HG03064 (cell line): ENCODE data around the gene GPR153.
A peak's percentile ranks its signal among the peaks of the same experiment; 100 is the strongest.

Experiments used
- ATAC-seq: cut with Tn5 transposase; IDR thresholded peaks from one replicate; pipeline ENCODE4 v1.9.1; 2021; ENCODE audit warnings: low read depth; ENCODE audit not compliant: unreplicated experiment

The GPR153 gene

GRCh38 chr1:6207075-6207885 is 53.6 kb downstream of the GPR153 start:
- ATAC-seq: no peak

- no peak for ATAC-seq
Observed at GRCh38 chr1:6206520-6206855, 54.4 kb downstream of the GPR153 start.

- ATAC-seq: no peak
Observed at GRCh38 chr1:6205849-6206519, 54.9 kb downstream of the GPR153 start, which contains the start of gene RNF207. Gene RNF207, plus strand, starts transcription at chr1:6206119. Its CDS starts 417 bp downstream, at chr1:6206536.

GRCh38 chr1:6202256-6202655 is 58.6 kb downstream of the GPR153 start:
- ATAC-seq: no peak

GRCh38 chr1:6200188-6200809 is 60.6 kb downstream of the GPR153 start:
- ATAC-seq: no peak

GRCh38 chr1:6199298-6200187 is 61.4 kb downstream of the GPR153 start, which contains the start of gene RPL22:
Gene RPL22, minus strand, starts transcription at chr1:6199595. Its CDS starts 22 bp downstream, at chr1:6199573.
- ATAC-seq: peak; percentile 93

- peak; percentile 24 for ATAC-seq
Observed at GRCh38 chr1:6198646-6199297, 62.1 kb downstream of the GPR153 start.

GRCh38 chr1:6197746-6198427 is 63.0 kb downstream of the GPR153 start:
- no peak for ATAC-seq
